ENCODE measurements around the gene ITGA6.
"Not testable (repeated sequence)": the region's sequence is repeated elsewhere in the genome, so short reads cannot be mapped to it uniquely, and the experiment has no call there.

Gene ITGA6

DNA sequence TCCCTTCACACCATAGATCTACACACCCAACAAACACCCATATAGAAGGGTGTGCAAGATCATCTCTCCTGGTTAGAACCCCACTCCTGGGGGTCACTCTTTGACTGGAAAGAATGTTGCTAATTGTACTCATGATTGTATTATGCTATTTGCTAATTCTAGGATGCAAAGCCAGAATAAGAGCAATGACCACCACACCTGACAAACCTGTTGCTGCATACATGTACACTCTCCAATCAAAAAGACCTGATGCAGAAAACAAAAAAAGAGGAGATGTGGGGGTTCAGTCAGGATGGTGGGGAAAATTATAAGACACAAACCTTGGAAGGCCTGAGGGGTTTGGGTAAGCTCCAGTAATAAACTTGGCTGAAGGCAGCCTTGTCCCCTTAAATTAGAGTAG, 91.6 kb downstream of the ITGA6 start:
- TF ChIP-seq, protein P1, sequence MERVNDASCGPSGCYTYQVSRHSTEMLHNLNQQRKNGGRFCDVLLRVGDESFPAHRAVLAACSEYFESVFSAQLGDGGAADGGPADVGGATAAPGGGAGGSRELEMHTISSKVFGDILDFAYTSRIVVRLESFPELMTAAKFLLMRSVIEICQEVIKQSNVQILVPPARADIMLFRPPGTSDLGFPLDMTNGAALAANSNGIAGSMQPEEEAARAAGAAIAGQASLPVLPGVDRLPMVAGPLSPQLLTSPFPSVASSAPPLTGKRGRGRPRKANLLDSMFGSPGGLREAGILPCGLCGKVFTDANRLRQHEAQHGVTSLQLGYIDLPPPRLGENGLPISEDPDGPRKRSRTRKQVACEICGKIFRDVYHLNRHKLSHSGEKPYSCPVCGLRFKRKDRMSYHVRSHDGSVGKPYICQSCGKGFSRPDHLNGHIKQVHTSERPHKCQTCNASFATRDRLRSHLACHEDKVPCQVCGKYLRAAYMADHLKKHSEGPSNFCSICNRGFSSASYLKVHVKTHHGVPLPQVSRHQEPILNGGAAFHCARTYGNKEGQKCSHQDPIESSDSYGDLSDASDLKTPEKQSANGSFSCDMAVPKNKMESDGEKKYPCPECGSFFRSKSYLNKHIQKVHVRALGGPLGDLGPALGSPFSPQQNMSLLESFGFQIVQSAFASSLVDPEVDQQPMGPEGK (CRISPR knock-in tag; IDR thresholded peaks at IDR 0.05; ENCODE audit: borderline replicate concordance) = no peak
- TF ChIP-seq ZNF8 (CRISPR knock-in tag; IDR thresholded peaks at IDR 0.05) = no peak
- no peak for ATAC-seq

DNA sequence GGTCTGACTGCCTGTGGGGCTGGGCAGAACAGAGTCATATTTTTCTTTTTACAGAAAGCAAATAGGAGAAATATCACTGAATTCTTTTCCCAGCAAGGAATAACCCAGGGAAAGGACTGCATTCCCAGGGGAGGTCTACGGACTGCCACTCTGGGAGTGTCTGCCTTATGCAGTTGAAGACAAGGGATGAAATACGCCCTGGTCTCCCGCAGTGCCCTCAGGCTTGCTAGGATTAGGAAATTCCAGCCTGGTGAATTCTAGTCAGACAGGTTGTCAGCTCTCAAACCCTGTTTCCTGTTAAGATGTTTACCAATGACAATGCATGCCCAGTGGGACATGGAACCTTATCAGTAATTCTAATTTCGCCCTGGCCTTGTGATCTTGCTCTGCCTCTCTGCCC, 98.2 kb downstream of the ITGA6 start:
- TF ChIP-seq ESRRG (CRISPR knock-in tag; IDR thresholded peaks at IDR 0.05) (no peak), ISL1 (CRISPR knock-in tag; IDR thresholded peaks at IDR 0.05) (no peak), TCF4 (CRISPR knock-in tag; IDR thresholded peaks at IDR 0.05; ENCODE audit: borderline replicate concordance) (no peak)
- no peak for ATAC-seq

GRCh38 chr2:172531309-172531708, 103.9 kb downstream of the ITGA6 start:
- TF ChIP-seq GLIS3 (CRISPR knock-in tag; IDR thresholded peaks at IDR 0.05) (no peak), ARNTL (CRISPR knock-in tag; IDR thresholded peaks at IDR 0.05; ENCODE audit: borderline replicate concordance, low read depth) (no peak), ZNF565 (CRISPR knock-in tag; conservative IDR thresholded peaks at IDR 0.05; ENCODE audit: low read depth) (no peak), OSR1 (CRISPR knock-in tag; IDR thresholded peaks at IDR 0.05) (no peak), ZC3H10 (CRISPR knock-in tag; IDR thresholded peaks at IDR 0.05) (no peak), CREB5 (CRISPR knock-in tag; IDR thresholded peaks at IDR 0.05; ENCODE audit: low read depth) (no peak)
- TF ChIP-seq, protein P2, sequence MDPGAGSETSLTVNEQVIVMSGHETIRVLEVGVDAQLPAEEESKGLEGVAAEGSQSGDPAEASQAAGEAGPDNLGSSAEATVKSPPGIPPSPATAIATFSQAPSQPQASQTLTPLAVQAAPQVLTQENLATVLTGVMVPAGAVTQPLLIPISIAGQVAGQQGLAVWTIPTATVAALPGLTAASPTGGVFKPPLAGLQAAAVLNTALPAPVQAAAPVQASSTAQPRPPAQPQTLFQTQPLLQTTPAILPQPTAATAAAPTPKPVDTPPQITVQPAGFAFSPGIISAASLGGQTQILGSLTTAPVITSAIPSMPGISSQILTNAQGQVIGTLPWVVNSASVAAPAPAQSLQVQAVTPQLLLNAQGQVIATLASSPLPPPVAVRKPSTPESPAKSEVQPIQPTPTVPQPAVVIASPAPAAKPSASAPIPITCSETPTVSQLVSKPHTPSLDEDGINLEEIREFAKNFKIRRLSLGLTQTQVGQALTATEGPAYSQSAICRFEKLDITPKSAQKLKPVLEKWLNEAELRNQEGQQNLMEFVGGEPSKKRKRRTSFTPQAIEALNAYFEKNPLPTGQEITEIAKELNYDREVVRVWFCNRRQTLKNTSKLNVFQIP (CRISPR knock-in tag; IDR thresholded peaks at IDR 0.05; ENCODE audit: borderline replicate concordance, low read depth) = no peak
- ATAC-seq = no peak

DNA sequence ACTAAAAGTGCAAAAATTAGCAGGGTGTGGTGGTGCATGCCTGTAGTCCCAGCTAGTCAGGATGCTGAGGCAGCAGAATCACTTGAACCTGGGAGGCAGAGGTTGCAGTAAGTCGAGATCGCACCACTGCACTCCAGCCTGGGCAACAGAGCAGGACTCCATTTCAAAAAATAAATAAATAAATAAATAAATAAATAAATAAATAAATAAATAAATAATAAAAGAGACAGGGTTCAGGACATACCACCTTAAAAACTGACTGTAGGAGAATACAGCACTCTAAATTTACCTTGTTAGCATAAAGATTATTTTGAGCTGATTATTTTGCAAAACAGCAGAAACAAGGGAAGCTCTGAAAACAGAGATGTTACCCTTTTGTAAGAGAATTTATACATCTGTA, 105.1 kb downstream of the ITGA6 start:
- not testable (repeated sequence) for ATAC-seq

DNA sequence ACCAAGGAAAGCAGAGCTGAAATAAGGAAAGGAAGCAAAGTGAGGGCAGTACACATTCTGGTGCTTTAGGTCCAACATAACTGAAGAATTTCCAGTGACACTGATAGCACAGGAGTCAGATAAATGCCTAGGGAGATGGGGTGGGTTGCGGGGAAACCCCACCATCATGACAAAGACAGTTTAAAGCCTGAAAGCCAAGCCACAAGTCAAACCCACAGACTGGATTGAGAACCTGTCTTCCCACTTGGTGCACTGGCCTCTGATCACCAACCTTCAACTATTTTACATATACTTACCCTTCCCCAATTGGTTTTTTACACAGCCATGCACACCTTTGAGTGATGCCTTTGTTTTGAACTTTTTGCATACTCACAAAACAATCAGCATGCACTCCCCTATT, 106.3 kb downstream of the ITGA6 start:
- TF ChIP-seq ZNF565 (CRISPR knock-in tag; conservative IDR thresholded peaks at IDR 0.05; ENCODE audit: low read depth) (no peak), RARB (CRISPR knock-in tag; IDR thresholded peaks at IDR 0.05) (no peak), CSRNP3 (CRISPR knock-in tag; IDR thresholded peaks at IDR 0.05) (no peak), ZFP30 (CRISPR knock-in tag; IDR thresholded peaks at IDR 0.05) (no peak), PPARA (CRISPR knock-in tag; IDR thresholded peaks at IDR 0.05; ENCODE audit: borderline replicate concordance) (no peak), CSDC2 (CRISPR knock-in tag; IDR thresholded peaks at IDR 0.05) (no peak), ZFP3 (CRISPR knock-in tag; IDR thresholded peaks at IDR 0.05) (no peak), ZNF70 (CRISPR knock-in tag; IDR thresholded peaks at IDR 0.05) (no peak), BACH2 (CRISPR knock-in tag; IDR thresholded peaks at IDR 0.05; ENCODE audit: borderline replicate concordance) (no peak), OSR1 (CRISPR knock-in tag; IDR thresholded peaks at IDR 0.05) (no peak), TOX (CRISPR knock-in tag; IDR thresholded peaks at IDR 0.05; ENCODE audit: borderline replicate concordance) (no peak), GLIS3 (CRISPR knock-in tag; IDR thresholded peaks at IDR 0.05) (no peak)
- TF ChIP-seq, protein P2 (CRISPR knock-in tag; IDR thresholded peaks at IDR 0.05; ENCODE audit: borderline replicate concordance, low read depth) = no peak

More for the DNA sequence above, 106.3 kb downstream of the ITGA6 start:
- no peak for ATAC-seq
